K562 (cell line): ENCODE measurements around the gene SLC41A3. TPM values are rescaled to one million over a fixed set of nuclear protein-coding genes. Genes with fewer than 3 reads are reported as not detected.

Experiments used
- ATAC-seq: fragments of 200-7000 bp; cut with Tn5 transposase; 3 replicates; pipeline ENCODE4 v1.9.1; 2020; ENCODE audit warnings: moderate library complexity
- BruUV-seq: library from RNA; stranded (reverse); fragments of 400-500 nt; replicated peaks from 2 replicates; lab custom pipeline; 2021; lab: Mats Ljungman, UMichigan
- CTCF ChIA-PET: fragments of 300-600 bp; formaldehyde crosslinking; extraction: SDS; loops from one replicate; lab custom pipeline; 2021; ENCODE audit warnings: low intra/inter-chr PET ratio; lab: Yijun Ruan, JAX
- POLR2A ChIA-PET: fragments of 300-600, 350-650 bp; sonication (Branson Sonifier 250); formaldehyde crosslinking; extraction: SDS; loops from one replicate; lab custom pipeline; 2021; ENCODE audit warnings: antibody characterized with exemption, inconsistent platforms; lab: Yijun Ruan, JAX
- DNase-seq, 4 experiments: peaks; one replicate each; pipeline versions ENCODE4 v3.0.0 to v3.0.0-alpha.2; 2011 to 2018; ENCODE audit warnings: low spot score in 3 of 4, mixed read lengths in 3 of 4; ENCODE audit errors: extremely low read depth in 1 of 4
- FAIRE-seq: peaks from 2 replicates; lab custom pipeline; 2011; peaks lifted over from hg19 to GRCh38; lab: Jason Lieb, UNC
- H2AFZ ChIP-seq: 2 replicates; pipeline ENCODE4 v1.6.0; 2011; ENCODE audit warnings: low read depth, low read length, control low read depth, inconsistent platforms
- H3K27ac ChIP-seq: fragments of 200-600 bp; 3 replicates; pipeline ENCODE4 v1.8.0; 2011; ENCODE audit warnings: low read depth, mild to moderate bottlenecking, control low read depth, inconsistent platforms, low read length, moderate library complexity, mixed read lengths; ENCODE audit errors: extremely low read depth
- H3K27me3 ChIP-seq, 2 experiments: fragments of 300-600 bp in 1 of 2; 2 replicates in 1 of 2; 3 replicates in 1 of 2; pipeline versions ENCODE4 v1.6.0 to v1.8.0; 2011; ENCODE audit warnings: inconsistent platforms in 2 of 2, low read length in 2 of 2, mild to moderate bottlenecking in 1 of 2, mixed read lengths in 1 of 2, moderate library complexity in 1 of 2; ENCODE audit not compliant: control insufficient read depth in 2 of 2, insufficient read depth in 2 of 2
- H3K36me3 ChIP-seq: fragments of 300-600 bp; 3 replicates; pipeline ENCODE4 v1.8.0; 2011; ENCODE audit warnings: mild to moderate bottlenecking, low read length, inconsistent platforms; ENCODE audit not compliant: control insufficient read depth, insufficient read depth
- H3K4me1 ChIP-seq, 2 experiments: fragments of 200-600 bp in 1 of 2; replicated peaks in 1 of 2; 2 replicates in 1 of 2; 3 replicates in 1 of 2; pipeline versions ENCODE4 v1.5.1 to v1.8.0; 2011; ENCODE audit warnings: inconsistent platforms in 2 of 2, low read length in 2 of 2, mild to moderate bottlenecking in 1 of 2, mixed read lengths in 1 of 2, moderate library complexity in 1 of 2; ENCODE audit not compliant: control insufficient read depth in 2 of 2, insufficient read depth in 2 of 2
- H3K4me2 ChIP-seq: 2 replicates; pipeline ENCODE4 v1.6.1; 2011; ENCODE audit warnings: low read length, control low read depth, inconsistent platforms, mixed read lengths; ENCODE audit not compliant: insufficient read depth
- H3K4me3 ChIP-seq: fragments of 200-600 bp; sonication (generic), shearing (Covaris generic); 2 replicates; pipeline ENCODE4 v1.5.1; 2016; ENCODE audit warnings: control low read depth, inconsistent platforms
- H3K79me2 ChIP-seq: fragments of 200-600 bp; 3 replicates; pipeline ENCODE4 v1.8.0; 2011; ENCODE audit warnings: low read length, inconsistent platforms; ENCODE audit not compliant: control insufficient read depth, insufficient read depth
- H3K9ac ChIP-seq, 2 experiments: 2 replicates each; pipeline versions ENCODE4 v1.6.0 to v1.6.1; 2011; ENCODE audit warnings: low read depth in 2 of 2, low read length in 2 of 2, control low read depth in 1 of 2, inconsistent platforms in 1 of 2, mild to moderate bottlenecking in 1 of 2, mixed read lengths in 1 of 2; ENCODE audit not compliant: insufficient read depth in 1 of 2
- H3K9me1 ChIP-seq: one replicate; pipeline ENCODE4 v1.6.0; 2011; ENCODE audit warnings: inconsistent platforms, mild to moderate bottlenecking, low read length, moderate library complexity; ENCODE audit not compliant: control insufficient read depth, insufficient read depth
- H3K9me3 ChIP-seq: replicated peaks from 2 replicates; pipeline ENCODE4 v1.5.1; 2011; ENCODE audit warnings: low read depth, low read length, inconsistent platforms; ENCODE audit not compliant: control insufficient read depth, insufficient read depth
- H4K20me1 ChIP-seq: replicated peaks from 2 replicates; pipeline ENCODE4 v1.6.1; 2011; ENCODE audit warnings: low read length, inconsistent platforms, mixed read lengths; ENCODE audit not compliant: control insufficient read depth, insufficient read depth
- ATF1 ChIP-seq, 2 experiments: fragments of 450-650 bp in 1 of 2; IDR thresholded peaks; 2 replicates each; pipeline ENCODE4 v1.6.1; 2016; ENCODE audit warnings: missing compliant biosample characterization in 1 of 2, missing genetic modification characterization in 1 of 2
- BRCA1 ChIP-seq, 2 experiments: fragments of 450-650 bp in 1 of 2; sonication (generic) in 1 of 2; formaldehyde crosslinking in 1 of 2; IDR thresholded peaks; 2 replicates each; pipeline versions ENCODE4 v1.5.0 to v1.6.1; 2017 to 2020; ENCODE audit warnings: mild to moderate bottlenecking in 1 of 2, missing genetic modification reagents in 1 of 2
- ELF4 ChIP-seq: fragments of 450-650 bp; formaldehyde crosslinking; IDR thresholded peaks from 2 replicates; pipeline ENCODE4 v1.4.0; 2022; ENCODE audit warnings: missing genetic modification characterization
- EP300 ChIP-seq: IDR thresholded peaks from 2 replicates; pipeline ENCODE4 v1.6.1; 2012; ENCODE audit warnings: low read length, improper control_type of control experiment
- KAT7 ChIP-seq: sonication (generic); formaldehyde crosslinking; IDR thresholded peaks from 2 replicates; pipeline ENCODE4 v1.8.0; 2022; ENCODE audit warnings: missing genetic modification reagents, mild to moderate bottlenecking, borderline replicate concordance
- MCM2 ChIP-seq: fragments of 450-650 bp; IDR thresholded peaks from 2 replicates; pipeline ENCODE4 v1.6.1; 2017; ENCODE audit warnings: low read depth, mild to moderate bottlenecking
- SMARCB1 ChIP-seq: IDR thresholded peaks from 2 replicates; pipeline ENCODE4 v1.6.1; 2011; ENCODE audit warnings: improper control_type of control experiment, low read depth; ENCODE audit not compliant: insufficient read length
- ZSCAN29 ChIP-seq: fragments of 450-650 bp; IDR thresholded peaks from 2 replicates; pipeline ENCODE4 v1.6.1; 2017
- WGBS: fragments of 100-300 bp; shearing (Covaris generic); methylation state at CpG from one replicate; pipeline ENCODE4 v1.1.6; 2016; ENCODE audit warnings: low coverage, mixed read lengths; ENCODE audit not compliant: insufficient coverage; ENCODE audit errors: missing lambda C conversion rate; 5-methylcytosine and 5-hydroxymethylcytosine counted together
- in situ Hi-C: fragments of 300-500 bp; cut with MboI; formaldehyde crosslinking; loops from 4 replicates; pipeline ENCODE4 v1.15.0; 2018; ENCODE audit warnings: inconsistent platforms, mixed read lengths
- intact Hi-C: fragments of 100-400 bp; cut with micrococcal nuclease; formaldehyde crosslinking; loops from 2 replicates; pipeline ENCODE4 v1.14.2; 2022
- polyA plus RNA-seq, 8 experiments: library from polyadenylated mRNA; depleted of rRNA in 4 of 8; stranded (reverse) in 5 of 8; unstranded in 3 of 8; fragments of >200 nt; fragmentation: Nextera tagmentation in 2 of 8; fragmentation: Illumina TruSeq in 1 of 8; extraction: Ambion mirVana in 2 of 8; extraction: Trizol in 1 of 8; gene quantifications; 2 replicates each; pipeline versions ENCODE4 v1.2.1 to v1.2.3, GENCODE V29; 2011 to 2014; ENCODE audit warnings: inconsistent platforms in 1 of 8, missing spikeins in 1 of 8
- total RNA-seq, 7 experiments: library from RNA; depleted of rRNA in 6 of 7; stranded (reverse); fragments of >200 nt in 6 of 7; fragmentation: Illumina TruSeq in 2 of 7; extraction: Trizol in 2 of 7; gene quantifications; 2 replicates each; pipeline versions ENCODE4 v1.2.1 to v1.2.3, GENCODE V29; 2011 to 2021; ENCODE audit warnings: low replicate concordance in 1 of 7
- TF ChIP-seq, protein P1 (sequence below), 2 experiments: IDR thresholded peaks; 2 replicates each; pipeline ENCODE4 v1.6.1; 2011; ENCODE audit warnings: borderline replicate concordance in 1 of 2, control low read depth in 1 of 2, low read depth in 1 of 2, low read length in 1 of 2, mild to moderate bottlenecking in 1 of 2, mixed read lengths in 1 of 2, moderate library complexity in 1 of 2; ENCODE audit not compliant: insufficient read depth in 1 of 2, insufficient read length in 1 of 2, poor library complexity in 1 of 2, severe bottlenecking in 1 of 2; ENCODE audit errors: extremely low read depth in 1 of 2
- TF ChIP-seq, protein P2 (sequence below): fragments of 250-450 bp; sonication (Bioruptor Pico); IDR thresholded peaks from 2 replicates; pipeline ENCODE4 v1.4.0; 2020
- TF ChIP-seq, protein P3 (sequence below): sonication (generic); formaldehyde crosslinking; IDR thresholded peaks from 2 replicates; pipeline ENCODE4 v1.8.0; 2023; ENCODE audit warnings: missing genetic modification reagents, mild to moderate bottlenecking, borderline replicate concordance
- TF ChIP-seq, protein P4 (sequence below): sonication (generic); formaldehyde crosslinking; IDR thresholded peaks from 2 replicates; pipeline ENCODE4 v1.8.1; 2022; ENCODE audit warnings: missing genetic modification reagents

SLC41A3 gene
- total and polyA plus RNA-seq, 9 of the 15 experiments (the other 6 are each of a cell fraction or from before 2014, with no cell fraction given) = 4.1 to 20.7 (median 11.2) TPM

DNA sequence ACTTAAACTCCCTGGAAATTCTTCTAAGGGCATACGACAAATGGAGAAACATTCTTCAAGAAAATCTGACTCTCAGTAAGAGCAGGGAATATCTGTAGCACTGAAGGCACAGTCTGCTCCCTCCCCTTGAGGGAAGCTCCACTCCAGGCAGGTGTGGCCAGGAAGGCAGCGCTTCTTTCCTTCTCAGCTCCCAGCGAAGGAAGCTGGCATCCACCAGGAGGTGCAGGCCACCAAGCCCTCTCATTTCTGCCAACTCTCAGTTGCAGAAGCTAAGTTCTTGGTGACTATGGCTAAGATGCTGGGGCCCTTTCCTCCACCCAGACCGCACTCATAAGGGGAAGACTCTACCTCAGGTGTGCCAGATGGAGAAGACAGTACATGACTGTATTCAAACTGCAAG, 37.7 kb upstream of the SLC41A3 start:
- ChIA-PET CTCF (no interaction called here), POLR2A (interaction anchor here (1.0 kb wide), 1 partner anchor 10 kb away, joined by 3 read pairs; no protein-coding TSS in a partner anchor)
- no TSS peak for BruUV-seq
- ATAC-seq (no peak), DNase-seq (no peak), FAIRE-seq (no peak)
- no peak overlapping the region for H3K9ac ChIP-seq
- H3K4me2 ChIP-seq = no peak overlapping the region
- no peak overlapping the region for H3K27ac ChIP-seq
- WGBS = 0% methylated on average over 3 of the region's 4 CpGs
- H4K20me1 ChIP-seq = no peaks in the 10 kb centered on the region
- no peaks in the 10 kb centered on the region for H3K9me1 ChIP-seq
- H3K9me3 ChIP-seq = no peaks in the 10 kb centered on the region
- H3K79me2 ChIP-seq = no peaks in the 10 kb centered on the region
- no peaks in the 10 kb centered on the region for H3K4me1 ChIP-seq
- H3K27me3 ChIP-seq = peaks cover 2 to 16% of the 10 kb centered on the region in 2 experiments; a peak in 3 of 5 replicates
- H3K36me3 ChIP-seq = no peaks in the 10 kb centered on the region
- intact Hi-C loops = no loop called here
- H2AFZ ChIP-seq = no peak overlapping the region
- H3K4me3 ChIP-seq = no peak overlapping the region
- in situ Hi-C loops = no loop called here
- TF ChIP-seq, protein P1, sequence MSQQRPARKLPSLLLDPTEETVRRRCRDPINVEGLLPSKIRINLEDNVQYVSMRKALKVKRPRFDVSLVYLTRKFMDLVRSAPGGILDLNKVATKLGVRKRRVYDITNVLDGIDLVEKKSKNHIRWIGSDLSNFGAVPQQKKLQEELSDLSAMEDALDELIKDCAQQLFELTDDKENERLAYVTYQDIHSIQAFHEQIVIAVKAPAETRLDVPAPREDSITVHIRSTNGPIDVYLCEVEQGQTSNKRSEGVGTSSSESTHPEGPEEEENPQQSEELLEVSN (IDR thresholded peaks at IDR 0.05; ENCODE audit: borderline replicate concordance in 1 of 2, extremely low read depth in 1 of 2, insufficient read depth in 1 of 2, insufficient read length in 1 of 2, low read depth in 1 of 2, low read length in 1 of 2, poor library complexity in 1 of 2, severe bottlenecking in 1 of 2) = no peak
- TF ChIP-seq, protein P2, sequence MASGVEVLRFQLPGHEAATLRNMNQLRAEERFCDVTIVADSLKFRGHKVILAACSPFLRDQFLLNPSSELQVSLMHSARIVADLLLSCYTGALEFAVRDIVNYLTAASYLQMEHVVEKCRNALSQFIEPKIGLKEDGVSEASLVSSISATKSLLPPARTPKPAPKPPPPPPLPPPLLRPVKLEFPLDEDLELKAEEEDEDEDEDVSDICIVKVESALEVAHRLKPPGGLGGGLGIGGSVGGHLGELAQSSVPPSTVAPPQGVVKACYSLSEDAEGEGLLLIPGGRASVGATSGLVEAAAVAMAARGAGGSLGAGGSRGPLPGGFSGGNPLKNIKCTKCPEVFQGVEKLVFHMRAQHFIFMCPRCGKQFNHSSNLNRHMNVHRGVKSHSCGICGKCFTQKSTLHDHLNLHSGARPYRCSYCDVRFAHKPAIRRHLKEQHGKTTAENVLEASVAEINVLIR (CRISPR knock-in tag) = no peak
- TF ChIP-seq ATF1 (CRISPR knock-in tag; IDR thresholded peaks at IDR 0.05) (no peak), ATF1 (tag; IDR thresholded peaks at IDR 0.05) (no peak), SMARCB1 (no peak), ELF4 (CRISPR knock-in tag) (no peak), EP300 (no peak), ZSCAN29 (no peak), MCM2 (no peak), KAT7 (CRISPR knock-in tag) (no peak), BRCA1 (IDR thresholded peaks at IDR 0.05) (no peak), BRCA1 (CRISPR knock-in tag; IDR thresholded peaks at IDR 0.05) (no peak)
- TF ChIP-seq, protein P3, sequence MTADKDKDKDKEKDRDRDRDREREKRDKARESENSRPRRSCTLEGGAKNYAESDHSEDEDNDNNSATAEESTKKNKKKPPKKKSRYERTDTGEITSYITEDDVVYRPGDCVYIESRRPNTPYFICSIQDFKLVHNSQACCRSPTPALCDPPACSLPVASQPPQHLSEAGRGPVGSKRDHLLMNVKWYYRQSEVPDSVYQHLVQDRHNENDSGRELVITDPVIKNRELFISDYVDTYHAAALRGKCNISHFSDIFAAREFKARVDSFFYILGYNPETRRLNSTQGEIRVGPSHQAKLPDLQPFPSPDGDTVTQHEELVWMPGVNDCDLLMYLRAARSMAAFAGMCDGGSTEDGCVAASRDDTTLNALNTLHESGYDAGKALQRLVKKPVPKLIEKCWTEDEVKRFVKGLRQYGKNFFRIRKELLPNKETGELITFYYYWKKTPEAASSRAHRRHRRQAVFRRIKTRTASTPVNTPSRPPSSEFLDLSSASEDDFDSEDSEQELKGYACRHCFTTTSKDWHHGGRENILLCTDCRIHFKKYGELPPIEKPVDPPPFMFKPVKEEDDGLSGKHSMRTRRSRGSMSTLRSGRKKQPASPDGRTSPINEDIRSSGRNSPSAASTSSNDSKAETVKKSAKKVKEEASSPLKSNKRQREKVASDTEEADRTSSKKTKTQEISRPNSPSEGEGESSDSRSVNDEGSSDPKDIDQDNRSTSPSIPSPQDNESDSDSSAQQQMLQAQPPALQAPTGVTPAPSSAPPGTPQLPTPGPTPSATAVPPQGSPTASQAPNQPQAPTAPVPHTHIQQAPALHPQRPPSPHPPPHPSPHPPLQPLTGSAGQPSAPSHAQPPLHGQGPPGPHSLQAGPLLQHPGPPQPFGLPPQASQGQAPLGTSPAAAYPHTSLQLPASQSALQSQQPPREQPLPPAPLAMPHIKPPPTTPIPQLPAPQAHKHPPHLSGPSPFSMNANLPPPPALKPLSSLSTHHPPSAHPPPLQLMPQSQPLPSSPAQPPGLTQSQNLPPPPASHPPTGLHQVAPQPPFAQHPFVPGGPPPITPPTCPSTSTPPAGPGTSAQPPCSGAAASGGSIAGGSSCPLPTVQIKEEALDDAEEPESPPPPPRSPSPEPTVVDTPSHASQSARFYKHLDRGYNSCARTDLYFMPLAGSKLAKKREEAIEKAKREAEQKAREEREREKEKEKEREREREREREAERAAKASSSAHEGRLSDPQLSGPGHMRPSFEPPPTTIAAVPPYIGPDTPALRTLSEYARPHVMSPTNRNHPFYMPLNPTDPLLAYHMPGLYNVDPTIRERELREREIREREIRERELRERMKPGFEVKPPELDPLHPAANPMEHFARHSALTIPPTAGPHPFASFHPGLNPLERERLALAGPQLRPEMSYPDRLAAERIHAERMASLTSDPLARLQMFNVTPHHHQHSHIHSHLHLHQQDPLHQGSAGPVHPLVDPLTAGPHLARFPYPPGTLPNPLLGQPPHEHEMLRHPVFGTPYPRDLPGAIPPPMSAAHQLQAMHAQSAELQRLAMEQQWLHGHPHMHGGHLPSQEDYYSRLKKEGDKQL (CRISPR knock-in tag) = no peak
- TF ChIP-seq, protein P4, sequence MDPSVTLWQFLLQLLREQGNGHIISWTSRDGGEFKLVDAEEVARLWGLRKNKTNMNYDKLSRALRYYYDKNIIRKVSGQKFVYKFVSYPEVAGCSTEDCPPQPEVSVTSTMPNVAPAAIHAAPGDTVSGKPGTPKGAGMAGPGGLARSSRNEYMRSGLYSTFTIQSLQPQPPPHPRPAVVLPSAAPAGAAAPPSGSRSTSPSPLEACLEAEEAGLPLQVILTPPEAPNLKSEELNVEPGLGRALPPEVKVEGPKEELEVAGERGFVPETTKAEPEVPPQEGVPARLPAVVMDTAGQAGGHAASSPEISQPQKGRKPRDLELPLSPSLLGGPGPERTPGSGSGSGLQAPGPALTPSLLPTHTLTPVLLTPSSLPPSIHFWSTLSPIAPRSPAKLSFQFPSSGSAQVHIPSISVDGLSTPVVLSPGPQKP = no peak
